Measurements from ENCODE around the gene TEKTIP1. TPM values are rescaled to one million over a fixed set of nuclear protein-coding genes. Genes with fewer than 3 reads are reported as not detected.
A peak's percentile ranks its signal among the peaks of the same experiment; 100 is the strongest.

Gene TEKTIP1
- total and polyA plus RNA-seq, 7 donors = 1.4 to 1.5 TPM; not detected in 5

GRCh38 chr19:3585301-3586126 lies 46.5 kb downstream of the TEKTIP1 start, which contains the start of gene GIPC3:
Gene GIPC3 (plus strand): TSS chr19:3585478. CDS start chr19:3585598, 120 bp downstream.
- H3K9me3 ChIP-seq = no peaks in the 10 kb centered on the region
- H3K4me3 ChIP-seq = peak within 1 kb of the TSS in 3 of 4 donors; percentile 16 to 39 (median 30)
- no peaks in the 10 kb centered on the region for H3K36me3 ChIP-seq
- no peak for DNase-seq
- peaks cover 0 to 27% (median 25%) of the 10 kb centered on the region in 4 donors for H3K4me1 ChIP-seq
- 3 to 10% methylated on average over 84 of the region's 84 CpGs for WGBS, 2 donors
- intact Hi-C loops (cut with DNase I) = no loop called here
- peak within 1 kb of the TSS in 1 of 4 donors; percentile 46 for H3K27ac ChIP-seq
- peaks cover 16 to 27% (median 21%) of the 10 kb centered on the region in 3 donors for H3K27me3 ChIP-seq
- TF ChIP-seq POLR2A (IDR thresholded peaks at IDR 0.05) = no peak

DNA sequence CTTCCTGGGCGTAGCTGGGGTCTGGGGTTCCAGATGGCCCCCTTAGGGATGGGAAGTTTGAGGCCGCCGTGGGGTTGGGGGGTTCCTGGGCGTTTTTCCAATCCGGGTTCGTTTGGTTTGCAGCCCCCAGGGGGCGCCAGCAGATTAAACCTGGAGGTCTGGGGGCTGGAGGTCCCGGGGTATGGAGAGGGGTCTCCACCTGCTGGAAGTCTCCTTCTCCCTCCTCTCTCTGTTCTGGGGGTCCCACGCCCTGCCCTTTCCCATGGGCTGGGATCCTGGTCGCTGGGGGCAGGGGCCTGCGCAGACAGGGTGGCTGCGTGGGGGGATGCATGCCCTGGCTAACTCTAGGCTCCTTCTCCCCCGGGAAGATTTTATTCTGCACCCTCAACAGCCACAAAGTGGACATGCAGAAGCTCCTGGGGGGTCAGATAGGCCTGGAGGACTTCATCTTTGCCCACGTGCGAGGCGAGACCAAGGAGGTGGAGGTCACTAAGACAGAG lies 47.2 kb downstream of the TEKTIP1 start:
- peak overlapping the region in 3 of 4 donors; percentile 16 to 39 (median 30) for H3K4me3 ChIP-seq
- DNase-seq = no peak
- H3K4me1 ChIP-seq = peaks cover 0 to 25% (median 23%) of the 10 kb centered on the region in 4 donors
- no peaks in the 10 kb centered on the region for H3K9me3 ChIP-seq
- H3K36me3 ChIP-seq = no peaks in the 10 kb centered on the region
- peak overlapping the region in 1 of 4 donors; percentile 46 for H3K27ac ChIP-seq
- H3K27me3 ChIP-seq = peaks cover 16 to 27% (median 21%) of the 10 kb centered on the region in 3 donors
- intact Hi-C loops (cut with DNase I) = no loop called here
- WGBS, 2 donors = 33 to 34% methylated on average over 16 of the region's 16 CpGs
- TF ChIP-seq CTCF (IDR thresholded peaks at IDR 0.05) (peak; percentile 5 to 53 (median 27)), POLR2AphosphoS5 (IDR thresholded peaks at IDR 0.05) (no peak)

DNA sequence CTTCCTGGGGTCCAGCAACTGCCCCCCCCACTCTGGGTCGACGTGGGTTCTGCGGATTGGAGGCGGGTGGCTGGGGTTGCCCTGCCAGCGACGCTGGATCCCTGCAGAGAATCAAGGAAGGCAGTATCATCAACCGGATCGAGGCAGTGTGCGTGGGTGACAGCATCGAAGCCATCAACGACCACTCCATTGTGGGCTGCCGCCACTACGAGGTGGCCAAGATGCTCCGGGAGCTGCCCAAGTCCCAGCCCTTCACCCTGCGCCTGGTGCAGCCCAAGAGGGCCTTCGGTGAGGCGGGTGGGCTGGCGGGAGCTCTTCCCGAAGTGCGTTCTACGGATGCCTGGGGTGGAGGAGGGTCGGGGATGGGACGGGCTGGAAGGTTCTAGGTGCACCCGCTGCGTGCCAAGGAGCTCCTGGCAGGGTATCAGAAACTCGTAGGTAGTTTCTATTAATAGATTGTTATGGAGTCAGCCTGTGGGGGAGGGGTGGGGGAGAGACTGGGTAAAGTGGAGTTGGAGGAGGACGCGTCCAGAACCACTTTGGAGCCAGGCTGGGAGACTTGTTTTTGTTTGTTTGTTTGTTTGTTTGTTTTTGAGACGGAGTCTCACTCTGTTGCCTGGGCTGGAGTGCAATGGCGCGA lies 47.9 kb downstream of the TEKTIP1 start:
- no peaks in the 10 kb centered on the region for H3K36me3 ChIP-seq
- no peak for DNase-seq
- TF ChIP-seq POLR2A (IDR thresholded peaks at IDR 0.05) = no peak
- TF ChIP-seq POLR2AphosphoS5 (IDR thresholded peaks at IDR 0.05) = no peak
- no peak for TF ChIP-seq EP300 (IDR thresholded peaks at IDR 0.05)
- TF ChIP-seq CTCF (IDR thresholded peaks at IDR 0.05) = no peak
- 70 to 79% methylated on average over 31 of the region's 31 CpGs for WGBS, 2 donors
- peak overlapping the region in 2 of 4 donors; percentile 10 to 13 for H3K4me3 ChIP-seq
- peaks cover 16 to 27% (median 21%) of the 10 kb centered on the region in 3 donors for H3K27me3 ChIP-seq
- H3K4me1 ChIP-seq = peaks cover 0 to 25% (median 23%) of the 10 kb centered on the region in 4 donors
- H3K27ac ChIP-seq = peak overlapping the region in 1 of 4 donors; percentile 46
- intact Hi-C loops (cut with DNase I) = no loop called here
- no peaks in the 10 kb centered on the region for H3K9me3 ChIP-seq

GRCh38 chr19:3589439-3589838 lies 50.5 kb downstream of the TEKTIP1 start:
- intact Hi-C loops (cut with DNase I) = no loop called here
- H3K36me3 ChIP-seq = no peaks in the 10 kb centered on the region

More at GRCh38 chr19:3589439-3589838, 50.5 kb downstream of the TEKTIP1 start:
- Histone ChIP-seq H3K27me3 (peaks cover 16 to 25% (median 19%) of the 10 kb centered on the region in 3 donors), H3K4me3 (no peak overlapping the region), H3K9me3 (no peaks in the 10 kb centered on the region), H3K4me1 (peaks cover 0 to 25% (median 23%) of the 10 kb centered on the region in 4 donors), H3K27ac (no peak overlapping the region)
- 81 to 88% methylated on average over 11 of the region's 11 CpGs for WGBS, 2 donors
- DNase-seq = no peak
- TF ChIP-seq POLR2AphosphoS5 (IDR thresholded peaks at IDR 0.05) (no peak), CTCF (IDR thresholded peaks at IDR 0.05) (no peak), EP300 (IDR thresholded peaks at IDR 0.05) (no peak), POLR2A (IDR thresholded peaks at IDR 0.05) (no peak)
